HEK293 (cell line): ENCODE data around the gene SPIN2B.
A peak's percentile ranks its signal among the peaks of the same experiment; 100 is the strongest.

Source experiments
- CTCF ChIA-PET: fragments of 350-600 bp; formaldehyde crosslinking; extraction: SDS; loops from one replicate; lab custom pipeline; 2021; ENCODE audit warnings: antibody characterized with exemption; lab: Yijun Ruan, JAX
- POLR2A ChIA-PET: fragments of 300-600 bp; formaldehyde crosslinking; extraction: SDS; loops from one replicate; lab custom pipeline; 2020; ENCODE audit warnings: antibody characterized with exemption, inconsistent platforms; lab: Yijun Ruan, JAX
- H3K27ac ChIP-seq: fragments of 200-500 bp; sonication (Bioruptor generic); 2 replicates; pipeline ENCODE4 v1.5.1; 2014; ENCODE audit warnings: low read depth, low read length, control low read depth, inconsistent platforms; ENCODE audit errors: extremely low read depth
- H3K36me3 ChIP-seq, 2 experiments: fragments of 200-500 bp in 1 of 2; sonication (Bioruptor generic) in 1 of 2; 1 replicate in 1 of 2; 2 replicates in 1 of 2; pipeline ENCODE4 v1.5.1; 2014 to 2017; ENCODE audit warnings: inconsistent platforms in 2 of 2, low read length in 2 of 2; ENCODE audit not compliant: control insufficient read depth in 2 of 2, insufficient read depth in 1 of 2
- H3K4me1 ChIP-seq: fragments of 200-500 bp; sonication (Bioruptor generic); 2 replicates; pipeline ENCODE4 v1.5.1; 2014; ENCODE audit warnings: mild to moderate bottlenecking, low read length, inconsistent platforms; ENCODE audit not compliant: control insufficient read depth, insufficient read depth
- H3K4me3 ChIP-seq: 2 replicates; pipeline ENCODE4 v1.5.1; 2011; ENCODE audit warnings: low read depth, mild to moderate bottlenecking, control low read depth, low read length, moderate library complexity
- H3K9me3 ChIP-seq: fragments of 200-500 bp; sonication (Bioruptor generic); 2 replicates; pipeline ENCODE4 v1.5.1; 2014; ENCODE audit warnings: low read depth, low read length, inconsistent platforms; ENCODE audit not compliant: control insufficient read depth, insufficient read depth
- GLI4 ChIP-seq: fragments of 450-650 bp; formaldehyde crosslinking; IDR thresholded peaks from 2 replicates; pipeline ENCODE4 v1.5.1; 2016; ENCODE audit warnings: missing biosample characterization, missing genetic modification characterization
- GLIS2 ChIP-seq: fragments of 450-650 bp; formaldehyde crosslinking; IDR thresholded peaks from 2 replicates; pipeline ENCODE4 v1.5.1; 2016; ENCODE audit warnings: missing biosample characterization, missing genetic modification characterization
- KLF1 ChIP-seq: fragments of 450-650 bp; formaldehyde crosslinking; IDR thresholded peaks from 2 replicates; pipeline ENCODE4 v1.5.1; 2016; ENCODE audit warnings: missing biosample characterization, missing genetic modification characterization
- MEIS1 ChIP-seq: sonication (generic); formaldehyde crosslinking; IDR thresholded peaks from 2 replicates; pipeline ENCODE4 v1.8.1; 2022; ENCODE audit warnings: missing genetic modification reagents, mild to moderate bottlenecking, borderline replicate concordance
- SP2 ChIP-seq: fragments of 450-650 bp; formaldehyde crosslinking; IDR thresholded peaks from 2 replicates; pipeline ENCODE4 v1.5.1; 2016; ENCODE audit warnings: missing biosample characterization, missing genetic modification characterization
- SP3 ChIP-seq: fragments of 450-650 bp; formaldehyde crosslinking; IDR thresholded peaks from 2 replicates; pipeline ENCODE4 v1.5.1; 2016; ENCODE audit warnings: missing biosample characterization, missing genetic modification characterization
- SP7 ChIP-seq: fragments of 450-650 bp; formaldehyde crosslinking; IDR thresholded peaks from 2 replicates; pipeline ENCODE4 v1.5.1; 2016; ENCODE audit warnings: missing biosample characterization, missing genetic modification characterization
- ZBTB17 ChIP-seq: fragments of 450-650 bp; formaldehyde crosslinking; IDR thresholded peaks from 2 replicates; pipeline ENCODE4 v1.5.1; 2016; ENCODE audit warnings: missing biosample characterization, missing genetic modification characterization
- ZBTB20 ChIP-seq: fragments of 450-650 bp; formaldehyde crosslinking; IDR thresholded peaks from 2 replicates; pipeline ENCODE4 v1.5.1; 2016; ENCODE audit warnings: missing biosample characterization, missing genetic modification characterization
- ZBTB48 ChIP-seq: fragments of 450-650 bp; formaldehyde crosslinking; IDR thresholded peaks from 2 replicates; pipeline ENCODE4 v1.5.1; 2016; ENCODE audit warnings: missing biosample characterization, missing genetic modification characterization
- ZNF112 ChIP-seq: fragments of 450-650 bp; formaldehyde crosslinking; IDR thresholded peaks from 2 replicates; pipeline ENCODE4 v1.5.0; 2017; ENCODE audit warnings: missing biosample characterization, missing genetic modification characterization
- ZNF335 ChIP-seq: fragments of 450-650 bp; formaldehyde crosslinking; conservative IDR thresholded peaks from 2 replicates; pipeline ENCODE4 v1.5.1; 2016; ENCODE audit warnings: missing biosample characterization, missing genetic modification characterization
- ZNF341 ChIP-seq: fragments of 450-650 bp; formaldehyde crosslinking; IDR thresholded peaks from 2 replicates; pipeline ENCODE4; 2016; ENCODE audit warnings: low read depth, missing biosample characterization, missing genetic modification characterization
- ZNF501 ChIP-seq: fragments of 450-650 bp; formaldehyde crosslinking; IDR thresholded peaks from 2 replicates; pipeline ENCODE4 v1.5.1; 2016; ENCODE audit warnings: missing biosample characterization, missing genetic modification characterization
- ZNF558 ChIP-seq: fragments of 450-650 bp; formaldehyde crosslinking; IDR thresholded peaks from 2 replicates; pipeline ENCODE4 v1.5.1; 2016; ENCODE audit warnings: missing biosample characterization, missing genetic modification characterization
- TF ChIP-seq, protein P1 (sequence below): fragments of 450-650 bp; formaldehyde crosslinking; IDR thresholded peaks from 2 replicates; pipeline ENCODE4 v1.5.1; 2016; ENCODE audit warnings: missing biosample characterization, missing genetic modification characterization
- TF ChIP-seq, protein P2 (sequence below): fragments of 450-650 bp; formaldehyde crosslinking; IDR thresholded peaks from 2 replicates; pipeline ENCODE4 v1.5.1; 2017; ENCODE audit warnings: missing biosample characterization, missing genetic modification characterization
- TF ChIP-seq, protein P3 (sequence below): fragments of 450-650 bp; formaldehyde crosslinking; IDR thresholded peaks from 2 replicates; pipeline ENCODE4 v1.5.1; 2016; ENCODE audit warnings: missing biosample characterization, missing genetic modification characterization
- TF ChIP-seq, protein P4 (sequence below): fragments of 450-650 bp; formaldehyde crosslinking; optimal IDR thresholded peaks from 2 replicates; pipeline ENCODE3; 2016; ENCODE audit warnings: missing biosample characterization, mild to moderate bottlenecking, missing genetic modification characterization
- TF ChIP-seq, protein P5 (sequence below): fragments of 450-650 bp; formaldehyde crosslinking; conservative IDR thresholded peaks from 2 replicates; pipeline ENCODE4 v1.5.1; 2016; ENCODE audit warnings: low read depth, missing biosample characterization, missing genetic modification characterization
- TF ChIP-seq, protein P6 (sequence below): fragments of 450-650 bp; formaldehyde crosslinking; IDR thresholded peaks from 2 replicates; pipeline ENCODE4 v1.5.1; 2016; ENCODE audit warnings: missing biosample characterization, missing genetic modification characterization
- TF ChIP-seq, protein P7 (sequence below): fragments of 450-650 bp; formaldehyde crosslinking; IDR thresholded peaks from 2 replicates; pipeline ENCODE4 v1.5.1; 2016; ENCODE audit warnings: missing biosample characterization, missing genetic modification characterization

Gene SPIN2B

DNA sequence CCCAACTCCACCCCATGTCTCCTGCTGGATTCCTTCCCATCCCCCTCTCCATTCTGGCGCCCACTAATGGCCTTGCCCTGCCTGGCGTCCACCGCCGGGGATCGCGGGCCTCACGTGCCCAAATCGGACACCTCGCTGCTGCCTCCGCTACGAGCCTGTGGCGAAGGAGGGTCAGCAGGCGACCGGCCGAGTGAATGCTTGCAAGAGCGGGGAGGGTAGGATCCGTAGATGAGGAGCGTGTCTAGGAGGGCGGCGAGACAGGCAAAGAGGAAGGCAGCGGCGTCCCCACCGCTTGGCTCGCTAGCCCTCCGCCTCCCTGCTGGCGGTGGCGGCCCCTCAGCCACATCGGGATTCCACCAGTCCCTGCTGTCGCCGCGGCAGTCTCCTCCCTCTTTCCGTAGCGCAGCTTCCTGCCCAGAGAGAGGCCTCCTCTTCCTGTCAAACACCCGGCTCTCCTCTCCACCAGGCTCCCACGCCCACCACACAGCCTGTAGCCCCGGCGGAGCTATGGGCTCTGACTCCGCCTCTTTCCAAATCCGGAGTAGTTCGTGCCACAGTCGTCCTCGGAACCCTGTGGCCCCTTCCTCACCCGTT lies at the start of gene SPIN2B:
SPIN2B (minus strand) TSS at position 387 of the 594 bp plus-strand sequence.
- no peaks in the 10 kb centered on the region for H3K9me3 ChIP-seq
- POLR2A ChIA-PET: no interaction called here
- CTCF ChIA-PET: no interaction called here
- H3K27ac ChIP-seq: no peak within 1 kb of the TSS; the same call in 1 of the 2 replicates
- H3K4me3 ChIP-seq: peak within 1 kb of the TSS; percentile 55
- peaks cover 0 to 2% of the 10 kb centered on the region in 2 experiments; a peak in 1 of 3 replicates for H3K36me3 ChIP-seq
- no peaks in the 10 kb centered on the region for H3K4me1 ChIP-seq
- TF ChIP-seq ZNF558 (no peak), ZBTB48 (tag by site-specific recombination) (peak; percentile 64; the same call in 1 of the 2 replicates), ZNF112 (tag by site-specific recombination) (no peak), SP2 (tag by site-specific recombination) (peak; percentile 78), GLI4 (no peak), ZNF335 (tag by site-specific recombination) (peak; percentile 92), SP7 (tag by site-specific recombination) (0 out of 2 replicates have a peak, but pooled peaks have one; percentile 11), MEIS1 (CRISPR knock-in tag) (no peak), SP3 (tag by site-specific recombination) (peak; percentile 56), ZBTB17 (tag by site-specific recombination) (peak; percentile 77), ZNF501 (tag by site-specific recombination) (0 out of 2 replicates have a peak, but pooled peaks have one; percentile 44), ZBTB20 (tag by site-specific recombination) (peak; percentile 54), ZNF341 (tag by site-specific recombination) (peak; percentile 52; the same call in 1 of the 2 replicates), GLIS2 (tag by site-specific recombination) (peak; percentile 41; the same call in 1 of the 2 replicates), KLF1 (no peak)
- TF ChIP-seq, protein P1, sequence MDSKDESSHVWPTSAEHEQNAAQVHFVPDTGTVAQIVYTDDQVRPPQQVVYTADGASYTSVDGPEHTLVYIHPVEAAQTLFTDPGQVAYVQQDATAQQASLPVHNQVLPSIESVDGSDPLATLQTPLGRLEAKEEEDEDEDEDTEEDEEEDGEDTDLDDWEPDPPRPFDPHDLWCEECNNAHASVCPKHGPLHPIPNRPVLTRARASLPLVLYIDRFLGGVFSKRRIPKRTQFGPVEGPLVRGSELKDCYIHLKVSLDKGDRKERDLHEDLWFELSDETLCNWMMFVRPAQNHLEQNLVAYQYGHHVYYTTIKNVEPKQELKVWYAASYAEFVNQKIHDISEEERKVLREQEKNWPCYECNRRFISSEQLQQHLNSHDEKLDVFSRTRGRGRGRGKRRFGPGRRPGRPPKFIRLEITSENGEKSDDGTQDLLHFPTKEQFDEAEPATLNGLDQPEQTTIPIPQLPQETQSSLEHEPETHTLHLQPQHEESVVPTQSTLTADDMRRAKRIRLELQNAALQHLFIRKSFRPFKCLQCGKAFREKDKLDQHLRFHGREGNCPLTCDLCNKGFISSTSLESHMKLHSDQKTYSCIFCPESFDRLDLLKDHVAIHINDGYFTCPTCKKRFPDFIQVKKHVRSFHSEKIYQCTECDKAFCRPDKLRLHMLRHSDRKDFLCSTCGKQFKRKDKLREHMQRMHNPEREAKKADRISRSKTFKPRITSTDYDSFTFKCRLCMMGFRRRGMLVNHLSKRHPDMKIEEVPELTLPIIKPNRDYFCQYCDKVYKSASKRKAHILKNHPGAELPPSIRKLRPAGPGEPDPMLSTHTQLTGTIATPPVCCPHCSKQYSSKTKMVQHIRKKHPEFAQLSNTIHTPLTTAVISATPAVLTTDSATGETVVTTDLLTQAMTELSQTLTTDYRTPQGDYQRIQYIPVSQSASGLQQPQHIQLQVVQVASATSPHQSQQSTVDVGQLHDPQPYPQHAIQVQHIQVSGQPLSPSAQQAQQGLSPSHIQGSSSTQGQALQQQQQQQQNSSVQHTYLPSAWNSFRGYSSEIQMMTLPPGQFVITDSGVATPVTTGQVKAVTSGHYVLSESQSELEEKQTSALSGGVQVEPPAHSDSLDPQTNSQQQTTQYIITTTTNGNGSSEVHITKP (tag by site-specific recombination): peak; percentile 94
- TF ChIP-seq, protein P2, sequence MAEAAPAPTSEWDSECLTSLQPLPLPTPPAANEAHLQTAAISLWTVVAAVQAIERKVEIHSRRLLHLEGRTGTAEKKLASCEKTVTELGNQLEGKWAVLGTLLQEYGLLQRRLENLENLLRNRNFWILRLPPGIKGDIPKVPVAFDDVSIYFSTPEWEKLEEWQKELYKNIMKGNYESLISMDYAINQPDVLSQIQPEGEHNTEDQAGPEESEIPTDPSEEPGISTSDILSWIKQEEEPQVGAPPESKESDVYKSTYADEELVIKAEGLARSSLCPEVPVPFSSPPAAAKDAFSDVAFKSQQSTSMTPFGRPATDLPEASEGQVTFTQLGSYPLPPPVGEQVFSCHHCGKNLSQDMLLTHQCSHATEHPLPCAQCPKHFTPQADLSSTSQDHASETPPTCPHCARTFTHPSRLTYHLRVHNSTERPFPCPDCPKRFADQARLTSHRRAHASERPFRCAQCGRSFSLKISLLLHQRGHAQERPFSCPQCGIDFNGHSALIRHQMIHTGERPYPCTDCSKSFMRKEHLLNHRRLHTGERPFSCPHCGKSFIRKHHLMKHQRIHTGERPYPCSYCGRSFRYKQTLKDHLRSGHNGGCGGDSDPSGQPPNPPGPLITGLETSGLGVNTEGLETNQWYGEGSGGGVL (tag by site-specific recombination): 0 out of 2 replicates have a peak, but pooled peaks have one; percentile 15
- TF ChIP-seq, protein P3, sequence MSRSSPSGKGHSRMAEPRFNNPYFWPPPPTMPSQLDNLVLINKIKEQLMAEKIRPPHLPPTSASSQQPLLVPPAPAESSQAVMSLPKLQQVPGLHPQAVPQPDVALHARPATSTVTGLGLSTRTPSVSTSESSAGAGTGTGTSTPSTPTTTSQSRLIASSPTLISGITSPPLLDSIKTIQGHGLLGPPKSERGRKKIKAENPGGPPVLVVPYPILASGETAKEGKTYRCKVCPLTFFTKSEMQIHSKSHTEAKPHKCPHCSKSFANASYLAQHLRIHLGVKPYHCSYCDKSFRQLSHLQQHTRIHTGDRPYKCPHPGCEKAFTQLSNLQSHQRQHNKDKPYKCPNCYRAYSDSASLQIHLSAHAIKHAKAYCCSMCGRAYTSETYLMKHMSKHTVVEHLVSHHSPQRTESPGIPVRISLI (tag by site-specific recombination): no peak
- TF ChIP-seq, protein P4, sequence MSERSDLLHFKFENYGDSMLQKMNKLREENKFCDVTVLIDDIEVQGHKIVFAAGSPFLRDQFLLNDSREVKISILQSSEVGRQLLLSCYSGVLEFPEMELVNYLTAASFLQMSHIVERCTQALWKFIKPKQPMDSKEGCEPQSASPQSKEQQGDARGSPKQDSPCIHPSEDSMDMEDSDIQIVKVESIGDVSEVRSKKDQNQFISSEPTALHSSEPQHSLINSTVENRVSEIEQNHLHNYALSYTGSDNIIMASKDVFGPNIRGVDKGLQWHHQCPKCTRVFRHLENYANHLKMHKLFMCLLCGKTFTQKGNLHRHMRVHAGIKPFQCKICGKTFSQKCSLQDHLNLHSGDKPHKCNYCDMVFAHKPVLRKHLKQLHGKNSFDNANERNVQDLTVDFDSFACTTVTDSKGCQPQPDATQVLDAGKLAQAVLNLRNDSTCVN (tag by site-specific recombination): peak; percentile 25
- TF ChIP-seq, protein P5, sequence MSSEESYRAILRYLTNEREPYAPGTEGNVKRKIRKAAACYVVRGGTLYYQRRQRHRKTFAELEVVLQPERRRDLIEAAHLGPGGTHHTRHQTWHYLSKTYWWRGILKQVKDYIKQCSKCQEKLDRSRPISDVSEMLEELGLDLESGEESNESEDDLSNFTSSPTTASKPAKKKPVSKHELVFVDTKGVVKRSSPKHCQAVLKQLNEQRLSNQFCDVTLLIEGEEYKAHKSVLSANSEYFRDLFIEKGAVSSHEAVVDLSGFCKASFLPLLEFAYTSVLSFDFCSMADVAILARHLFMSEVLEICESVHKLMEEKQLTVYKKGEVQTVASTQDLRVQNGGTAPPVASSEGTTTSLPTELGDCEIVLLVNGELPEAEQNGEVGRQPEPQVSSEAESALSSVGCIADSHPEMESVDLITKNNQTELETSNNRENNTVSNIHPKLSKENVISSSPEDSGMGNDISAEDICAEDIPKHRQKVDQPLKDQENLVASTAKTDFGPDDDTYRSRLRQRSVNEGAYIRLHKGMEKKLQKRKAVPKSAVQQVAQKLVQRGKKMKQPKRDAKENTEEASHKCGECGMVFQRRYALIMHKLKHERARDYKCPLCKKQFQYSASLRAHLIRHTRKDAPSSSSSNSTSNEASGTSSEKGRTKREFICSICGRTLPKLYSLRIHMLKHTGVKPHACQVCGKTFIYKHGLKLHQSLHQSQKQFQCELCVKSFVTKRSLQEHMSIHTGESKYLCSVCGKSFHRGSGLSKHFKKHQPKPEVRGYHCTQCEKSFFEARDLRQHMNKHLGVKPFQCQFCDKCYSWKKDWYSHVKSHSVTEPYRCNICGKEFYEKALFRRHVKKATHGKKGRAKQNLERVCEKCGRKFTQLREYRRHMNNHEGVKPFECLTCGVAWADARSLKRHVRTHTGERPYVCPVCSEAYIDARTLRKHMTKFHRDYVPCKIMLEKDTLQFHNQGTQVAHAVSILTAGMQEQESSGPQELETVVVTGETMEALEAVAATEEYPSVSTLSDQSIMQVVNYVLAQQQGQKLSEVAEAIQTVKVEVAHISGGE (tag by site-specific recombination): peak; percentile 47
- TF ChIP-seq, protein P6, sequence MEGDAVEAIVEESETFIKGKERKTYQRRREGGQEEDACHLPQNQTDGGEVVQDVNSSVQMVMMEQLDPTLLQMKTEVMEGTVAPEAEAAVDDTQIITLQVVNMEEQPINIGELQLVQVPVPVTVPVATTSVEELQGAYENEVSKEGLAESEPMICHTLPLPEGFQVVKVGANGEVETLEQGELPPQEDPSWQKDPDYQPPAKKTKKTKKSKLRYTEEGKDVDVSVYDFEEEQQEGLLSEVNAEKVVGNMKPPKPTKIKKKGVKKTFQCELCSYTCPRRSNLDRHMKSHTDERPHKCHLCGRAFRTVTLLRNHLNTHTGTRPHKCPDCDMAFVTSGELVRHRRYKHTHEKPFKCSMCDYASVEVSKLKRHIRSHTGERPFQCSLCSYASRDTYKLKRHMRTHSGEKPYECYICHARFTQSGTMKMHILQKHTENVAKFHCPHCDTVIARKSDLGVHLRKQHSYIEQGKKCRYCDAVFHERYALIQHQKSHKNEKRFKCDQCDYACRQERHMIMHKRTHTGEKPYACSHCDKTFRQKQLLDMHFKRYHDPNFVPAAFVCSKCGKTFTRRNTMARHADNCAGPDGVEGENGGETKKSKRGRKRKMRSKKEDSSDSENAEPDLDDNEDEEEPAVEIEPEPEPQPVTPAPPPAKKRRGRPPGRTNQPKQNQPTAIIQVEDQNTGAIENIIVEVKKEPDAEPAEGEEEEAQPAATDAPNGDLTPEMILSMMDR (tag by site-specific recombination): 0 out of 2 replicates have a peak, but pooled peaks have one; percentile 72
- TF ChIP-seq, protein P7, sequence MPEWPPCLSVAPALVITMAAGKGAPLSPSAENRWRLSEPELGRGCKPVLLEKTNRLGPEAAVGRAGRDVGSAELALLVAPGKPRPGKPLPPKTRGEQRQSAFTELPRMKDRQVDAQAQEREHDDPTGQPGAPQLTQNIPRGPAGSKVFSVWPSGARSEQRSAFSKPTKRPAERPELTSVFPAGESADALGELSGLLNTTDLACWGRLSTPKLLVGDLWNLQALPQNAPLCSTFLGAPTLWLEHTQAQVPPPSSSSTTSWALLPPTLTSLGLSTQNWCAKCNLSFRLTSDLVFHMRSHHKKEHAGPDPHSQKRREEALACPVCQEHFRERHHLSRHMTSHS (tag by site-specific recombination): no peak
